ENCODE results near the gene TRIM17. TPM values are rescaled to one million over a fixed set of nuclear protein-coding genes. Genes with fewer than 3 reads are reported as not detected.

TRIM17 gene
- total and polyA plus RNA-seq, 4 donors, result 0.62 to 2.5 TPM; not detected in 2

DNA sequence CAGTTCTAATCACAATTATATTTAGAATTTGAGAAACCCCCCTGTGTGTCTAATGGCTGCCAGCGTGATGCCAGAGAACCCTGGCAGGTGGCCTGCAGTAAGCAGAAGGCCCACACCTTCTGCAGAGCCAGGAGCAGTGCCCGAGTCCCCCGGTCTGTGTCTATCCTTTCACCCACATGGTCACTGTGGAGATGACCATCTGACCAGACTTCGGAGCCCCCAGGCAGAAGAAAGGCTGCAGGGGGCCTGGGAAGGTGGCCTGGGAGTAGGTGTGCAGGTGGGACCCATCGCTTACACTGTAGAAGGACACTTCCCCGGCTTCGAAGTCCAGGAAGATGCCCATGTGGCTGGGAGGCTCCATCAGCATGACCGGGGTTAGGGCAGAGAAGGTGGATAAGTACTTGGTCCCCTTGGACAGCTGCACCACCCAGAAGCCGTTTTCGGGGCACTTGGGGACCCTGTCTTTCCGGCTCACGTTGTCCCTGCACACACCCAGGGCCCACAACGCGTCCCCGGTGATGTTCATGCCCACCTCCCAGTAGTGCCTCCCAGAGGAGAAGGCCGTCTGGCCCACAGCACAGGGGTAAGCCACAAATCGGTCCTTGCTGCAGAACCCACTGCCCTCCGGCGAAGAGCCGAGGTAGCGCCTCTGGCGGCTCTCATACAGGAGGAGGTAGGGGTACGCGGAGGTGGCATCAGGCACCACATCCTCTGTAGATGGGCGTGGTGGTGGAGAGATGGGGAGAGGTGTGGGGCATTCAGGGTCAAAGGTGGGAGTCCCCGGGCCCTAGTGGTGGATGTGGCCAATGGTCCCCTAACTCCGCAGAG is 8.4 kb downstream of the TRIM17 start:
- Histone ChIP-seq H3K9me3 (ENCODE audit: control insufficient read depth, low read length) (no peaks in the 10 kb centered on the region), H3K4me1 (ENCODE audit: control insufficient read depth in 1 of 2, insufficient read depth in 2 of 2, low read length in 2 of 2) (no peaks in the 10 kb centered on the region), H3K27ac (ENCODE audit: low read depth in 1 of 2, low read length in 2 of 2) (no peak overlapping the region), H3K27me3 (ENCODE audit: control insufficient read depth in 1 of 2, insufficient read depth in 2 of 2, low read length in 1 of 2) (no peaks in the 10 kb centered on the region), H3K4me3 (ENCODE audit: low read length in 2 of 2) (no peak overlapping the region), H3K36me3 (ENCODE audit: control insufficient read depth in 1 of 2, insufficient read depth in 2 of 2, low read length in 1 of 2) (no peaks in the 10 kb centered on the region)
- 94 to 95% methylated on average over 27 of the region's 27 CpGs for WGBS, 2 donors
- no peak for ATAC-seq (ENCODE audit: low FRiP score)
- intact Hi-C loops (cut with DNase I), result loop anchor here in 1 of 2 donors (10.0 kb wide), 1 partner anchor 273 kb away; no protein-coding TSS in a partner anchor
- DNase-seq, result no peak

DNA sequence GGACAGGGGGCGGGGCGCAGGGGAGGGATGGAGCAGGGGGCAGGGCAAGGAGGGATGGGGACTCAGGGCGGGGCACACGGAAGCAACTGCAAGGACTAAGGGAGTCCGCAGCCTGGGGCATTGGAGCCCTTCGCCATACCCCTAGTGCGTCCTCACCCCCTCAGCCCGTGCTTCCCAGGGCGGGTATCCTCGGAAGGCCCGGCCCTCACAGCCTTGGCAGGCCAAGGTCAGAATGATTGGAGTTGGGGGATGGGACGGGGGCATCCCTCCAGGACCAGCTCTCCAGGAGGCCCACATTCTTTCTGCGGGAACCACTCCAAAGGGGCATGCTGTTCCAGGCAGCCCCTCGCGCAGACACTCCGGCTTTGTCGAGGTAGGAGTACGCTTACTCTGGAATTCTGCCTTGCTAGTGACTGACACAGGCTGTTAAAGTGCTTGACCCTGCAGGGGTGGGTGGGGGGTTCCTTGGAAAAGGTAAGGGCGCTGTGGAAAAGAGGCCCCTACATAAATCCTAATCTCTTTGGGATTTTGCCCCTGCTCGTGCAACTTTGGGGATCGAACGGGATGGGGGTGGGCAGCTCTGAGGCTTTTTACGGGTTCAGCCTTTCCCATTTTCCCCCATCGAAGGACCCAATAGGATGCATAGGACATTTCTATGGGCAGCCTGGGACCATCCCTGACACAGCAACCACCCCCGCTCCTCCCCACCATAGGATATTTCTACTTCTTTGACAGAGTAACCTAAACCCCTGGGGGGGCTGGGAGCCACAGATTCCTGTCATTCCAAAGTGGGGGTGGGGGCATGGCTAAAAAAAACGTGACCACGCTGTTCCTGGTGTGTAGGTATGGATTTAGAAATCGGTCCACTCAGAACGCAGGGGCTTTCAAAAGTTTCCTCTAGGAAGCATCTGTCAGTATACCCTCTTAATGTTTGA is 9.3 kb downstream of the TRIM17 start:
- Histone ChIP-seq H3K36me3 (ENCODE audit: control insufficient read depth in 1 of 2, insufficient read depth in 2 of 2, low read length in 1 of 2) (no peaks in the 10 kb centered on the region), H3K4me3 (ENCODE audit: low read length in 2 of 2) (peak overlapping the region; percentile 20 to 54), H3K27ac (ENCODE audit: low read depth in 1 of 2, low read length in 2 of 2) (no peak overlapping the region), H3K9me3 (ENCODE audit: control insufficient read depth, low read length) (no peaks in the 10 kb centered on the region), H3K4me1 (ENCODE audit: control insufficient read depth in 1 of 2, insufficient read depth in 2 of 2, low read length in 2 of 2) (no peaks in the 10 kb centered on the region), H3K27me3 (ENCODE audit: control insufficient read depth in 1 of 2, insufficient read depth in 2 of 2, low read length in 1 of 2) (no peaks in the 10 kb centered on the region)
- 11% methylated on average over 29 of the region's 29 CpGs for WGBS, 2 donors
- DNase-seq, result no peak
- ATAC-seq (ENCODE audit: low FRiP score), result no peak
- intact Hi-C loops (cut with DNase I), result loop anchor here in 1 of 2 donors (2.0 to 10.0 kb wide), 2 partner anchors 79 to 273 kb away; partner anchors contain the start of gene RNF187

DNA sequence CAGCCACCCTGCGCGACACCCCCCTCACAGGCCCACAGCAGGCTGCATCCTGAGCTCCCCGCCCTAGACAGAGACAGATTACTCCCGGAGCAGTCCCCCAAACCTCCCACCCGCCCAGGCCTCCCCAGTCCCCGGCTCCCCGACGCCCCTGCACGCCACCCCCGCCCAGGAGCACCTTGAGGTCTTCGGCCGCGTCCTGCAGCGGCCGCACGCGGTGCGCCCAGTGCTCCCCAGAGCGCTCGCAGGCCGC is 10.8 kb downstream of the TRIM17 start:
- Histone ChIP-seq H3K27me3 (ENCODE audit: control insufficient read depth in 1 of 2, insufficient read depth in 2 of 2, low read length in 1 of 2) (no peaks in the 10 kb centered on the region), H3K36me3 (ENCODE audit: control insufficient read depth in 1 of 2, insufficient read depth in 2 of 2, low read length in 1 of 2) (no peaks in the 10 kb centered on the region), H3K27ac (ENCODE audit: low read depth in 1 of 2, low read length in 2 of 2) (no peak overlapping the region), H3K9me3 (ENCODE audit: control insufficient read depth, low read length) (no peaks in the 10 kb centered on the region), H3K4me3 (ENCODE audit: low read length in 2 of 2) (peak overlapping the region; percentile 61 to 74), H3K4me1 (ENCODE audit: control insufficient read depth in 1 of 2, insufficient read depth in 2 of 2, low read length in 2 of 2) (no peaks in the 10 kb centered on the region)
- intact Hi-C loops (cut with DNase I), result loop anchor here in 1 of 2 donors (2.0 to 10.0 kb wide), 2 partner anchors 81 to 271 kb away; partner anchors contain the start of gene RNF187
- DNase-seq (peak in 1 of 2 donors; percentile 77), ATAC-seq (ENCODE audit: low FRiP score) (no peak)
- 1% methylated on average over 20 to 21 of the region's 21 CpGs for WGBS, 2 donors

DNA sequence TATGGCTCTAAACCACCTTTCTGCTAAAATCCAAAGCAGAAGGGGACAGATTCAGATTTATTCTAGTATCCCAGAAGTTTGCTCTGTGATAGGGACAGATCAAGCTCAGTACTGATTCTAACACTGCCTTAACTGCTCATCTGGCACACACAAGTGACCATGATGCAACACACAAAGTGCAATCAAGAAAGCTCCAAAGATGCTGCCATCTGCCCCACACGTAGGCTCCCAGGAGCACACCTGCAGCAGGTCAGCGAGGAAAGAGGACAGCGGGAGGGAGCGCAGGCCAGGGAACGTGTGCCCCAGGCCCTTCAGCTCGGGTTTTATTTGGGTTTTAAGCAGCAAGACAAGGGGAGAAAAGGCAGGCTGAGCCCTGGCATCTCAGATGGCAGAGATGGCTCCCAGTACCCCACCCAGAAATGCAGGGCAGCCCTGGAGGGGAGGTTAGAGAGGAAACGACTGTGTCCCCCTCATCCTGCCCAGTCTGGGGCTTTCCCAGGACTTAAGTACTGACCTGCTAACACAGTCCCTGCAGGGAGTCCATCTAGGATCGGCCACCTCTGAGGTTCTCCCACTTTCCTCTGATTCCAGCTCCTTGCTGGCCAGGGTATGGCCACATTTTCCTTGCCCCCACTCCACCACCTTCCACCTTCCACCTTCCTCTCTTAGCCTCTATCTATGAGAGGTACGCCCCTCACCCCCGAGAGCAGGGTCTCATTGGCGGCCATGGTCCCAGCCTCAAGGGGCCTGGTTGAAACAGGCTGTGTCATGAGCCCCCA is 11.3 kb downstream of the TRIM17 start:
- 34 to 38% methylated on average over 10 to 11 of the region's 11 CpGs for WGBS, 2 donors
- Histone ChIP-seq H3K4me3 (ENCODE audit: low read length in 2 of 2) (peak overlapping the region; percentile 61 to 74), H3K27me3 (ENCODE audit: control insufficient read depth in 1 of 2, insufficient read depth in 2 of 2, low read length in 1 of 2) (no peaks in the 10 kb centered on the region), H3K36me3 (ENCODE audit: control insufficient read depth in 1 of 2, insufficient read depth in 2 of 2, low read length in 1 of 2) (no peaks in the 10 kb centered on the region), H3K4me1 (ENCODE audit: control insufficient read depth in 1 of 2, insufficient read depth in 2 of 2, low read length in 2 of 2) (no peaks in the 10 kb centered on the region), H3K9me3 (ENCODE audit: control insufficient read depth, low read length) (no peaks in the 10 kb centered on the region), H3K27ac (ENCODE audit: low read depth in 1 of 2, low read length in 2 of 2) (no peak overlapping the region)
- ATAC-seq (ENCODE audit: low FRiP score), result no peak
- intact Hi-C loops (cut with DNase I), result loop anchor here in 1 of 2 donors (10.0 kb wide), 1 partner anchor 271 kb away; no protein-coding TSS in a partner anchor
- no peak for DNase-seq

DNA sequence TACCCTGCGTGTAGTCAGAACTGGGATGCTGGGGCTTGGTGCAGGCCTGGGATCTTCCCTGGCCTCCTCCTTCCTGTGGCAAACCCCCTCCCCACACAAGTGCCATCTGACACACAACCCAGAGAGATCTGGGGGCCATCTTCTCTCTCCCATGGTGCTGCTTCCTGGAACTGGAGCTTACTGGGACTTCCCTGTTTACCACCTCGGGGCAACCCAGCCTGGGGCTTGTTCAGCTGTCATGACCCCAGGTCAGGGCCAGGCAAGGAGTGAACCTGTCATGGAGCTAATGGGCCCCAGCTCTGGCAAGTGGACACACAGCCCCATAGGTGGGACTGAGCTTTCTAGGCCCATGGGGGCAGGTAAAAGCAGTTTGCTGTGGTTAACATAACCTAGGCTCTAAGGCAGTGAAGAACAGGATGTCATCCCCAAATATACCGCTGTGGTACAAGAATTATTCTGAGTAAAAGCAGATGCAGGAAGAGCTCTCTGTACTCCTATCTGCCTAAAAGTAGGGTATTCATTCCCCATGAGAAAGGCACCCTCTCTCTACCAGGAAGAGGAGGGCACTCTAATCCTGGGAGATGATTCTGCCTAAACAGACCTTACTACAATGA is 12.4 kb downstream of the TRIM17 start:
- H3K27me3 ChIP-seq (ENCODE audit: control insufficient read depth in 1 of 2, insufficient read depth in 2 of 2, low read length in 1 of 2), result no peaks in the 10 kb centered on the region
- H3K4me3 ChIP-seq (ENCODE audit: low read length in 2 of 2), result no peak overlapping the region
- no peaks in the 10 kb centered on the region for H3K4me1 ChIP-seq (ENCODE audit: control insufficient read depth in 1 of 2, insufficient read depth in 2 of 2, low read length in 2 of 2)
- H3K36me3 ChIP-seq (ENCODE audit: control insufficient read depth in 1 of 2, insufficient read depth in 2 of 2, low read length in 1 of 2), result no peaks in the 10 kb centered on the region
- no peak overlapping the region for H3K27ac ChIP-seq (ENCODE audit: low read depth in 1 of 2, low read length in 2 of 2)
- ATAC-seq (ENCODE audit: low FRiP score) (no peak), DNase-seq (no peak)
- WGBS, 2 donors, result 89 to 90% methylated on average over 3 of the region's 3 CpGs
- H3K9me3 ChIP-seq (ENCODE audit: control insufficient read depth, low read length), result no peaks in the 10 kb centered on the region
- intact Hi-C loops (cut with DNase I), result loop anchor here in 1 of 2 donors (10.0 kb wide), 1 partner anchor 269 kb away; no protein-coding TSS in a partner anchor

DNA sequence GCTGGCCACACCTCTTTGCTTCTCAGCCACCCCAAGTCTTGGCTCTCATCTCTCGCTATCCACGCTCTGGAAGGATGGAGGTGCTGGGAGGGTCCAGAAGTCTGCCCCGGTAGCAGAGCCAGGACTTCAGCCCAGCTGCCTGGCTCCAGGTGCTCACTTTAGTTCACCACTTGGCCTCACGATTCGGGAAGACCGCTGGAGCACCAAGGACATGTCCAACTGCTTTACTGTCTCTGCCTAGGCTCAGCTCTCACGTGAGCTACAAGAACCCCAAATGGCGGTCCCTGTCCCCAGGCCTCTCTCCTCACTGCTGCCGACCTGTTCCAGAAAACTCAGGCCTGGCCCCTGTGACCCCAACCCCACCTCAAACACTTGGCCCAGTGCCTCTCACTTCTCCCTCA is 13.4 kb downstream of the TRIM17 start:
- DNase-seq, result no peak
- 92 to 95% methylated on average over 9 of the region's 9 CpGs for WGBS, 2 donors
- Histone ChIP-seq H3K27me3 (ENCODE audit: control insufficient read depth in 1 of 2, insufficient read depth in 2 of 2, low read length in 1 of 2) (no peaks in the 10 kb centered on the region), H3K4me1 (ENCODE audit: control insufficient read depth in 1 of 2, insufficient read depth in 2 of 2, low read length in 2 of 2) (no peaks in the 10 kb centered on the region), H3K27ac (ENCODE audit: low read depth in 1 of 2, low read length in 2 of 2) (no peak overlapping the region), H3K36me3 (ENCODE audit: control insufficient read depth in 1 of 2, insufficient read depth in 2 of 2, low read length in 1 of 2) (no peaks in the 10 kb centered on the region), H3K9me3 (ENCODE audit: control insufficient read depth, low read length) (no peaks in the 10 kb centered on the region), H3K4me3 (ENCODE audit: low read length in 2 of 2) (no peak overlapping the region)
- no peak for ATAC-seq (ENCODE audit: low FRiP score)
- intact Hi-C loops (cut with DNase I), result loop anchor here in 1 of 2 donors (10.0 kb wide), 1 partner anchor 268 kb away; no protein-coding TSS in a partner anchor

DNA sequence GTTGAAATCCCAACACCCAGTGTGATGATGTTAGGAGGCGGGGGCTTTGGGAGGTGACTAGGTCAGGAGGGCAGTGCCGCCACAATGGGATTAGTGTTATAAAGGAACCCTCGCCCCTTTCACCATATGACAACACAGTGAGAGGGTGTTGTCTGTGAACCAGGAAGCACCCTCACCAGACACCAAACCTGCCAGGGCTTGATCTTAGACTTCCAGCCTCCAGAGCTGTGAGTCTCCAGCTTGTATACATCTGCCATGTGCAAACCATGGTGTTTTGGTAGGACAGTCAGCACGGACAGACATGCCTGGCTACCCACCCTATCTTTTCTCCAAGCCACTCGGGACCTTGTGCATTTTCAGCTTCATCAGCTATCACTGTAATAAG is 14.0 kb downstream of the TRIM17 start:
- intact Hi-C loops (cut with DNase I), result loop anchor here in 1 of 2 donors (10.0 kb wide), 1 partner anchor 268 kb away; no protein-coding TSS in a partner anchor
- DNase-seq, result no peak
- ATAC-seq (ENCODE audit: low FRiP score), result no peak
- Histone ChIP-seq H3K27me3 (ENCODE audit: control insufficient read depth in 1 of 2, insufficient read depth in 2 of 2, low read length in 1 of 2) (no peaks in the 10 kb centered on the region), H3K9me3 (ENCODE audit: control insufficient read depth, low read length) (no peaks in the 10 kb centered on the region), H3K4me3 (ENCODE audit: low read length in 2 of 2) (no peak overlapping the region), H3K36me3 (ENCODE audit: control insufficient read depth in 1 of 2, insufficient read depth in 2 of 2, low read length in 1 of 2) (no peaks in the 10 kb centered on the region), H3K4me1 (ENCODE audit: control insufficient read depth in 1 of 2, insufficient read depth in 2 of 2, low read length in 2 of 2) (no peaks in the 10 kb centered on the region), H3K27ac (ENCODE audit: low read depth in 1 of 2, low read length in 2 of 2) (no peak overlapping the region)
- WGBS, 2 donors, result 88 to 93% methylated on average over 5 of the region's 5 CpGs

All from aorta (tissue), 5 donors.